ENCODE measurements around the gene NGEF.

NGEF gene

GRCh38 chr2:232894251-232894650 lies 118.8 kb downstream of the NGEF start:
- FAIRE-seq: no peak

GRCh38 chr2:232893834-232894233 lies 119.2 kb downstream of the NGEF start:
- no peak for FAIRE-seq

DNA sequence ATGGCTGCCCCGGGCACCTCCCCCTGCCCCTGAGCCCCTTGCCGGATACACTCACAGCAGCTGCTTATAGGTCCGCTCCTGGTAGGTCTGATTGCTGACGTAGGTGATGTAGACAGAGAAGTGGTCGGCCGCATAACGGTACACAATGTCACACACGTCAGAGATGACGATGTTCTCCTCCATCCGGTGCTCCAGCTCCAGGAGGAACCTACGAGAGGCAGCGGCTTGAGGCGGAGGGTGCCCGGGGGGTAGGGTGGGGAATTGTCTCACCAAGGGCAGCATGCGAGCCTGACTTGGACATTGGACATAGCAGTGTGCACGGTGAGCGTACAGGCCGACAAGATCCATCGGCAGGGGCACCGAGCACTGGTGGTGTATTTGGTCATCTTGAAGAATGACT lies 120.2 kb downstream of the NGEF start:
- FAIRE-seq: no peak

DNA sequence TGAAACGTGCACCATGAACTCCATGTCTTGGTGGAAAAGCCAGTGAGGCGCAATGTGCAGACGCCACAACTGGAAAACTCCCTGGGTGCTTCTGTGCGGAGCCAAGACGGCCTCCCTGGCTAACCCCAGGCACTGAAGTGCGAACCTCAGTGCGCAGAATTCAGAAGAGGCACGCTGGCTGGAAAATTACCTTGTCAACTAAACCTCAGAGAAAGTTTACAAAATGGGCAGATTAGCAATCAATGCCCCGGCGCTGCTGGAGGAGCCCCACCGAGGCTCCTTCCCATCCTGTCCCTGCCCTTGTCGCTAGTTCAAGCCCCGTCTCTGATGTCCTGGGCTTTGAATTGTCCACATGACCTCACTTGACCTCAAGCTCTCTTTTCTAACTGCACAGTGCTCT lies 120.8 kb downstream of the NGEF start:
- FAIRE-seq: no peak

- no peak for FAIRE-seq
Observed at GRCh38 chr2:232891621-232892071, 121.4 kb downstream of the NGEF start.

GRCh38 chr2:232890896-232891601 lies 122.0 kb downstream of the NGEF start:
- FAIRE-seq: no peak

DNA sequence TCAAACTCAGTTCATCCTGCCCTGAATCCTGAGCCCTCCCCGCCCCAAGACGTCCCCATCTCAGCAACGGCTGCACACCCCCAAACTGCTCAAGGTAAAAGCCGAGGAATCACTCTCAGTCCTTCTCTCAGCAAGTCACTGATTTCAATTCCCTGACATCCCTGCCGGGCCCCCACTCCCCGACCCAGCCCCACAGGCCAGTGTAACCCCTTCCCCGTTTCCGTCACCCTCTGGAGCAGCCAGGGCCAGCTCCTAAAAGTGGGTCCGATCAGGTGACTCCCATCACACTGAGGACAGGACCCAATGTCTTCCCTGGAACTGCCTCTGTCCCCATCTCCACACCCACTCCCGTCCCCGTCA lies 122.5 kb downstream of the NGEF start:
- FAIRE-seq: no peak

- no peak for FAIRE-seq
Observed at GRCh38 chr2:232889876-232890401, 123.1 kb downstream of the NGEF start.

DNA sequence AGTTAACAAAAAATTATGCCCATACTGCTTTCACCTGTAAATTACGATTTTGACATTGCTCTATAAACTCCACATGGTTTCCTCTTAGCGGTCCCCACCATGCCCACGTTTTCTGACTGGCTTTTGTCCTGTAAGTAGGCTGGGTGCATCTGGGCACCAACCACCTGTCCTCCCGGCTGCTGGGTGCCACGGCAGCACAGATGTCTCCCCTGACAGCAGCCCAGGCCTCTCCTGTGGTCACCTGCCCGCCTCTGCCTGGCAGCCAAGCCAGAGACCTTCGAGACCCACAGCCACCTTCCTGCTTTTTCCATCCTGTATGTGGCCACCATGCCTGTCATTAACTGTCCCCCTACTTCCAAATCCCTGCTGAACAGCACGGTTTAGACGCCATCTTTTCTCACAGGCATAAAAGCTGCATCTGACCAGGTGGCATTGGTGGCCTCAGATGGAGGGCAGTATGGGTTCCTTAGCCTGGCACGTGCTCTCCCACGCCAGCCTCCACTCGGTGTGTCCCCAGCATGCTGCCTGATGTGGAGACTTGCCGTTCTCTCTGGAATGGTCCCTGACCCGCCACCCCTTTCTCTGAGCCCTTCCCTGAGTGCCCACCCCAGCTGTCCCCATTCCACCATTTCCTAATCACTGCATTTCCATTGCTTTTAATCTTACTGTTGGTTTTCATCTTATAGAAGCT lies 124.1 kb downstream of the NGEF start:
- no peak for FAIRE-seq

DNA sequence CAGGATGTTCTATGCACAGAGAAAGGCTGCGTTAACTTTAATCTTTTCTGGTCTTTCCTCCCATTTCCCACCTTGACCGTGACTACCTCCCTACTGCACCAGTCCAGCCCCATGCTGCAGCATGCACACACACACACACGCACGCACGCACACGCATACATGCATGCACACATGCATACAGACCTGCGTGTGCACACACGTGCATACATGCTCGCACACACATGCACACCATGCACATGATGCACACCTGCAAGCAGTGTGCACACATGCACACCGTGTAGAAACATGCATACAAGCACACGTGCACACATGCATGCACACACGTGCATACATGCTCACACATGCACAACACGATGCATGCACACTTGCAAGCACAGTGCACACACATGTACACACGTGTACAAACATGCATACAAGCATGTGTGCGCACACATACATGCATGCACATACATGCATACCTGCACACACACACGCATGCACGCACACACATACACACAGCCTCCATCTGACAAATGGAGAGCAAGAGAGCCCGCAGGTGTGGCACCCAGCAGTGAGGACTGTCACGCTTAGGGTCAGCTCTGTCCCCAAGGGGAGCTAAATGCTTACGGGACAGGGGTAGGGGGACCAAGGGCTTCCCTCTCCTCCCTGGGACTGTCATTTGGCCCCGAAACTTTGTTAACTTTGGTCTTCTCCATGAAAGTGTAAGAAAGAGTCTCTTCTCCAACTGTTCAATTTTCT lies 124.8 kb downstream of the NGEF start:
- no peak for FAIRE-seq

- no peak for FAIRE-seq
Observed at GRCh38 chr2:232887171-232887850, 125.7 kb downstream of the NGEF start.

GRCh38 chr2:232886632-232887031 lies 126.4 kb downstream of the NGEF start:
- FAIRE-seq: no peak

DNA sequence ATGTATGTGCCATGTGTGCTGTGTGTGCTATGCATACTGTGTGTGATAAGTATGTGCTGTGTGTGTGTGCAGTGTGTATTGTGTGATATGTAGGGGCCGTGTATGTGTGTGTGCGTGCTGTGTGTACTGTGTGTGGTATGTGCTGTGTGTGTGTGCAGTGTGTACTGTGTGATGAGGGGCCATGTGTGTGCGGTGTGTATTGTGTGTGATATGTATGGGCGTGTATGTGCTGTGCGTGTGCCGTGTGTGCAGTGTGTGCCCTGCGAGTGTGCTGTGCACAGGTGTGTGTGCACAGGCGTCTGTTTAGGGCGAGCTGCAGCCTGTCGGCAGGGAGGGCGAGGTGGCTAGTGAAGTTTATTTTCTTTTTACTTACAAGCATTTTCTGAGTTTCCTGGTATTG lies 126.9 kb downstream of the NGEF start:
- no peak for FAIRE-seq

- no peak for FAIRE-seq
Observed at GRCh38 chr2:232885264-232885961, 127.6 kb downstream of the NGEF start.

DNA sequence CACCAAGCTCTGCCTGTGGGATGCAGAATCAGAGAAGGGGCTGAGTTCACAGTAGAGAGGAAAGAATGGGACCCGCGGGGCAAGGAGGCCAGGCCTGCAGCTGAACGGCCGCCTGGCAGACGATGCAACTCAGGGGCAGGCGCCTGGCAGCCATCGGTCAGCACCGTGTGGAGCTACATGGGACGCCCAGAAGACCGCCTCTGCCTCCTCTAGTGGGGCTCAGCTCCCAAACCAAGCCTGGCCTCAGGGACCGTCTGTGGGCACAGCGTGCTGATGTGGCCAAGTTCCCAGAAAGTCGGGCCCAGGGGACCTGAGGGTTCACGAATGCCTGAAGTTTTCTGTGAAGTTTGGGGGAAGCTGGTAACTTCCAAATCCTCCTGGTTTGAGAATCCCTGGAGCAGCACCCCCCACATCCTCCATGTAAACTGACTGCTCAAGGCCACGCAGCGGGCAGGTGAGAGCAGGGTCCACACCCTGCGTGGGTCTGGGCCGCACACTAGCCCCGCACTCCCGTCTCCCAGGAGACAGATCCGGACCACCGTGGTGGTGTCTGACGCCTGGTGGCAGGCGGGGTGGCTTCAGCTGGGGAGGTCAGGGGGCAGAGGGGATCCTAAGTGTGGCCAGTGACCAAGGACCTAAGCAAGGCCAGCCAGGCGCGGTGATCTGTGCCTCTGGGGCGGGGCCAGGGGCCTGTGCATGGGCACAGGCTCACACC lies 128.3 kb downstream of the NGEF start:
- FAIRE-seq: no peak

DNA sequence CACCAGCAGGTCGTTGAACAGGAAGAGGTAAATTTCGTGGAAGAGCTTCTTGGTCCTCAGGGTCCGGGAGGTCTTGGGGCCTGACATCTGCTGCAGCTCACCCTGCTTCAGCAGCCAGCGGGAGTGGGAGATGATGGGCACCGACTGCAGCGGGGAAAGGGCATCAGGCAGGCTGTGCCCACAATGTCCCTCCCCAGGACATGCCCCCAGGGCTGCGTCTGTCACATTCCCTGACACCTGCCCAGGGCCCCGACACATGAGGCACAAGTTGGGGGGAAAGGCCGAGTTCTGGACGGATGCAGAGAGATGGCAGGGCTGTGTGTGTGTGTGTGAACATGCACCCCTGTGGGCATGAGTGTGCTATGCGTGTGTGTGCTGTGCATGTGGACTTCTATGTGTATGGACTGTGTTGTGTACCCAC lies 129.0 kb downstream of the NGEF start:
- FAIRE-seq: no peak

GRCh38 chr2:232883116-232883721 lies 129.8 kb downstream of the NGEF start:
- no peak for FAIRE-seq

GRCh38 chr2:232882505-232883115 lies 130.4 kb downstream of the NGEF start:
- no peak for FAIRE-seq

DNA sequence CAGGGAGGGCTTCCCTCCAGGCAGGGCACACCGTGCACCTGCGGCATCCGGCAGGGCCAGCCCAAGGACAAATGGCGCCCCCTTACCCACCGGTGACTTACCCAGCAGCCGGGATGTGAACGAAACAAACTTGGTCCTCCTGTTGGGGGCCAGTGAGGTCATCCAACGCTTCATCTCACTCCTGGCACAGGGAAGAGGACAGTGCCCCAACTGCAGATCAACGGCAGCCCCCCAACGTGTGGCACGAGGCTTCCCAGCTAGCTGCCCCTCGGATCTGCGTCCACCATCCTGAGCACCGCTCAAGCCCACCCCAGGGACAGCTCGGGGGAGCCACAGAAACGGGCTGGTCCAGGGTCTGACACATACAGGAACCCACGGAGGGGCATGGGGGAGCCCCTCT lies 131.0 kb downstream of the NGEF start:
- no peak for FAIRE-seq

DNA sequence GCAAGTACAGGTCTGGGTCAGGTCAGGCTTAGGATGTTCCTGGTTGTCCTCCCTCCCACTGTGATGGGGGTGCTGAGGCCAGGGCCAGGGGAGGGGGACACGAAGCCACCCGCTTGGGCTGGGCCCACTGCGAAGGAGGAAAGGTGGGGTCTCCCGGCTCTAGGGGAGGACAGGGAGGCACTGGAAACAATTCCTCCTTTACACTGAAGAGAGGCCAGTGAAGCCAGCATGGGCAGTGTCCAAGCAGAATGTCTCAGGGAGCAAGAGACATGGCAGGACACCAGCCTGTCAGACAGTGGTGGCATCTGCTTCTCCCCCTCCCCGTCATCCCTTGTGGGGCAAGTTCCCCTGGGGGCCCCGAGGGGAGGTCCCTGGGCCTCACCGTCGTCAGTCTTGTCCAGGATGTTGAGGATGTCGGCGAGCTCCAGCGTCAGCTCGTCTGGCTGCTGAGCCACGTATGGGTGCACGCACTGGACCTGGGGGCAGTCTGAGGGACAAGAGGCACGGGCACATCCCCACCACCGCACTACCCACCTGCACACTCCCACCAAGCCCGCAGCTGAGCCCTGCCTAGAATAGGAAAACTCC lies 132.2 kb downstream of the NGEF start:
- no peak for FAIRE-seq

Data from TTC549 (cell line).